Left cardiac atrium (tissue), 4 donors: ENCODE results near the gene GNB5. TPM values are rescaled to one million over a fixed set of nuclear protein-coding genes. Genes with fewer than 3 reads are reported as not detected.
A peak's percentile ranks its signal among the peaks of the same experiment; 100 is the strongest.
"Not testable (repeated sequence)": the region's sequence is repeated elsewhere in the genome, so short reads cannot be mapped to it uniquely, and the experiment has no call there.

ENCODE experiments used
- ATAC-seq, 2 donors: fragments of 200-7000 bp; cut with Tn5 transposase; one replicate each; pipeline ENCODE4 v1.9.1; 2020; ENCODE audit warnings: mild to moderate bottlenecking in 2 of 2, moderate library complexity in 2 of 2
- DNase-seq: peaks from one replicate; pipeline ENCODE4 v3.0.0-alpha.2; 2020
- intact Hi-C, 2 donors: fragments of 100-400 bp; cut with DNase I; formaldehyde crosslinking; loops; one replicate each; pipeline versions ENCODE4 v1.14.1 to v1.15.1; 2022 to 2023
- total RNA-seq, 2 donors: library from RNA; stranded (reverse); fragmentation: NEBNext Ultra II Directional; extraction: Animal tissue kit (Norgen Biotek cat#: 25700); gene quantifications; one replicate each; pipeline ENCODE4 v1.2.1, GENCODE V29; 2021
- donor health status: DM: no; HTN: yes; CAD: no.
- donor health status: DM: no; HTN: yes; CAD: no; lungs with severe emphysema.
- donor health status: DM: yes; HTN: yes; CAD: no.
- donor health status: Dilated cardiomyopathy.

GNB5 gene
- total RNA-seq, 2 donors from 2014 or later: 36.3 to 63.4 TPM

DNA sequence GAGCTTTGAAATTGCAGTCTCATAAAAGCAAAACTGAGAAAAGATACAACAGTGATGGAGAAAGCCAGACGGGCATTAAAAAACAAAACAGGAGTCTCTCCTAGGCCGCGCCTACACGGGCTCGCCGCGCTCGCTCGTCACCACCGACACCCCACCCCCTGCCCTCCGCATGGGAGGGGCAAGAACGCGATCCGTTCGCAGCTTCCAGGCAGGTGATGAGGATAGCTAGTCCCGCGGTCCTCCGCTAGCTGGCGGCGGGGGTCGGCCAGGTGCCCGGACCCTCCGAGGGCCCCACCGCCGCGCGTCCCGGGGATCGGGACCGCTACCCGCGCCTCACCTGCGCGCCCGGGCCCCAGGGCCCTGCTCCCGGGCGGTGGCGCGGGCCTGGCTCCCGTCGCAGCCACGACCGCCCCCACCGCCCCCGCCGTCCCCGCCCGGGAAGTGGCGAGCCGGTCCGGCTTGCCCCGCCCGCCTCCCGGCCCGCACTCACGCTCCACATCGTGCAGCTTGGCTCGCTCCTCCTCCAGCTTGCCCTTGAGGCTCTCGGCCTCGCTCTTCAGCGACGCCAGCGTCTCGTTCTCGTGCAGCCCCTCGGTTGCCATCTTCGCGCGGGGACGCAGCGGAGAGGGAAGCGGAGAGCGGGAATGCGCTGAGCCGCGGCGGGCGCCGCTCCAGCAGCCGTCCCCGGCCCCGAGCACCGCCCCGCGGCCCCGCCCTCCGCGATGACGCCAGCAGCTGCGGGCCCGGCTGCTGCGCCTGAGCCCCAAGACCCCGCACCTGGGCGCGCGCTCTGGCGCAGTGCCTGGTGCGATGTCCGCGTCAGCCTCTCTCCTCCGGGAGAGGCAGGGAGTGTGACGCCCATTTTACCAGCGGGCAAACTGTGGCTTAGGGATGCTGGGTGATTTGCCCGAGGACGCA lies 11.7 kb downstream of the GNB5 start:
- ATAC-seq (peak; percentile 91 to 94), DNase-seq (peak; percentile 85)
- intact Hi-C loops: no loop called here

DNA sequence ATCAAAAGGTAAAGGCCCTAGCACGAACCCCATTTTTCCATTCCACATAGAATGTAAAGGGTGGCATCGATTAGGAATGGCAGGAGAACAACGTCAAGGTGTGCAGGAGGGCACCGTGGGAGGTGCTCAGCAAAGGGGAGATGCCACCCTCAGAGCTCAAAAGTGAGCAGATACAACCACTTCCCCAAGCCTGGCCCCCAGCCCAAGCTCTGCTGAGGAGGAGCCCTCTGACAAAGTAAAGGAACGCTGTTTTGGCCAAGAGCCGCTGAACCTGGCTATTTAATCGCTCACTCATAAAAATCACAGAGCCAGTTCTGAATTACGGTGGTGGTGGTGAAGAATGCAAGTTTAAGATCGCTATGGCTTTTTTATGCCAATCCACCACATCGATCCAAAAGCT lies 12.4 kb downstream of the GNB5 start:
- intact Hi-C loops: no loop called here
- DNase-seq (no peak), ATAC-seq (no peak)

DNA sequence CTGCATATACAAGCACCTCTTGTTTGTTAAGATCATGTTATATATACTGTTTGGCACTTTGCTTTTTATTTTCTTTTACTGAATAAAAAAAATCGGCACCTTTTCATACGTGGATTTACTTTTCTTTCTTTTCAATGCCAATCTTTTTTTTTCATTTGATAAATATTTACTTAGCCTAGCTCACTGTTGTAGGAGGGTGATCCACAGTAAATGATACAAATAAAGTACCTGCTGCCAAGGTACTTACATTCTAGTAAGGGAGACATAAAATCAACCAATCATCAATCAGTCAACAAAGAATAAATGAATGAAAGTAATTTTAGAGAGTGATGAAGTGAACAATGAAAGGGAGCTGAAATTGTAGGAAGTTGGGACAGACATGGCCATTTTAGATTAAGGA lies 18.3 kb downstream of the GNB5 start:
- ATAC-seq (no peak), DNase-seq (no peak)
- intact Hi-C loops: no loop called here

DNA sequence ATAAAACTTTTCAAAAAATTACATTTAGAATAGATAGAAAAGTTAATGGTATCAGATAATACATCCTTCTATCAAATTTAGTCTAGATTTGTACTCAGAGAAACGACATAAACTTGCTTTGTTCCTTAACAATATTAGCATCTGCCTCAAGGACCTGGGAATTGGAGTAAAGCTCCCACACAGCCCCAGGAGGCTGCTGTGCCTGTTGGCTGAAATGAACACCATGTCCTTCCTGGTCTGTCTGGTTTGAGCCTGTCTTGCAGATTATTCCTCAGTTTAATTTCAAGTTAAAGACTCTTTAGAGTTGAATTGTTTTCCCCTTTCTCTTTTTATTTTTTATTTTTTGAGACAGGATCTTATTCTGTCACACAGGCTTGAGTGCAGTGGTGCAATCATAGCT lies 19.4 kb downstream of the GNB5 start:
- intact Hi-C loops: no loop called here
- DNase-seq: no peak
- peak in 1 of 2 donors; percentile 32 for ATAC-seq

DNA sequence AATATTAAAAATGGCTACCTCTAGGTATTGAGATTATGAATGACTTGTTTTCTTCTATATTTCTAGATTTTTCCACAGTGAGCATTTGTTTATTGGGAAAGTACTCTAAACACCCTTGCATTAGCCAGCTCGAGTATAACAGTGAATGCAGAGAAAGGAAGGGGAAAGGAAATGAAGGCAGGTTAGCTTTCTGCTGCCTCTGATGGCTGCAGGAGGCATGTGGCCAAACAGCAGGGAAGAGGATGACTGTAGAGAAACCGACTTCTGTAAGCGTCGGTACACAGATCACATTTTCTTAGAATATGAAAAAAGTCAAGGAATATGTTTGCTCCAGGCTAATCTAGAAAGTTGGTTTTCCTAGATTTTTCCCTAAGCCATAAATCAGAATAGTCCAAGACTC lies 19.8 kb downstream of the GNB5 start:
- peak in 1 of 2 donors; percentile 43 for ATAC-seq
- intact Hi-C loops: no loop called here
- no peak for DNase-seq

DNA sequence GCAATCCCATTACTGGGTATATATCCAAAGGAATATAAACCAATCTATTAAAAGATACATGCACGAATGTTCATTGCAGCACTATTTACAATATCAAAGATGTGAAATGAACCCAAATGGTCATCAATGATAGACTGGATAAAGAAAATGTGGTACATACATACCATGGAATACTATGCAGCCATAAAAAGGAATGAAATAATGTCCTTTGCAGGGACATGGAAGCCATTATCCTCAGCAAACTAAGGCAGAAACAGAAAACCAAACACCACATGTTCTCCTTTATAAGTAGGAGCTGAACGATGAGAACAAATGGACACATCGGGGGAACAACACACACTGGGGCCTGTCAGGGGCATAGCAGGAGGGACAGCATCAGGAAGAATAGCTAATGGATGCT lies 21.0 kb downstream of the GNB5 start:
- intact Hi-C loops, ATAC-seq, DNase-seq: not testable (repeated sequence)

DNA sequence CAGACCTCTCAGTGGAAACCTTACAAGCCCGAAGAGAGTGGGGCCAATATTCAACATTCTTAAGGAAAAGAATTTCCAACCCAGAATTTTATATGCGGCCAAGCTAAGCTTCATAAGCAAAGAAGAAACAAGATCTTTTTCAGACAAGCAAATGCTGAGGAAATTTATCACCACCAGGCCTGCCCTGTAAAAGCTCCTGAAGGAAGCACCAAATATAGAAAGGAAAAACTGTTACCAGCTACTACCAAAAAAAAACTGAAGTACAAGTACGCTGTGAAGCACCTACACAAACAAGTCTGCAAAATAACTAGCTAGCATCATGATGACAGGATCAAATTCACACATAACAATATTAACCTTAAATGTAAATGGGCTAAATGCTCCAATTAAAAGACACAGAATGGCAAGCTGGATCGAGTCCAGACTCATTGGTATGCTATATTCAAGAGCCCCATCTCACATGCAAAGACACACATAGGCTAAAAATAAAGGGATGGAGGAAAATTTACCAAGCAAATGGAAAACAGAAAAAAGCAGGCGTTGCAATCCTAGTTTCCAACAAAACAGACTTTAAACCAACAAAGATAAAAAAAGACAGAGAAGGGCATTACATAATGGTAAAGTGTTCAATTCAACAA lies 25.6 kb downstream of the GNB5 start:
- DNase-seq, ATAC-seq, intact Hi-C loops: not testable (repeated sequence)

DNA sequence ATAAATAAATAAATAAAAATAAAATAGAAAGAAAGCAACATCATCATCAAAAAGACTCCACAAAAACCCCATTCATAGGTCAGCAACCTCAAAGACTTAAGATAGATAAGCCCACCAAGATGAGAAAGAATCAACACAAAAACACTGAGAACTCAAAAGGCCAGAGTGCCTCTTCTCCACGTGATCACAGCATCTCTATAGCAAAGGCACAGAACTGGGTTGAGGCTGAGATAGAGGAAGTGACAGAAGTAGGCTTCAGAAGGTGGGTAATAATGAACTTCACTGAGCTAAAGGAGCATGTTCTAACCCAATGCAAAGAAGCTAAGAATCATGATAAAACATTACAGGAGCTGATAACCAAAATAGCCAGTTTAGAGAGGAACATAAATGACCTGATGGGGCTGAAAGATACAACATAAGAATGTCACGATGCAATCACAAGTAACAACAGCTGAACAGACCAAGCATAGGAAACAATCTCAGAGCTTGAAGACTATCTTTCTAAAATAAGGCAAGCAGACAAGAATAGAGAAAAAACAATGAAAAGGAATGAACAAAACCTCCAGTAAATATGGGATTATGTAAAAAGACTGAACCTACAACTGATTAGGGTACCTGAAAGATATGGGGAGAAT lies 26.4 kb downstream of the GNB5 start:
- DNase-seq: no peak
- no peak for ATAC-seq
- intact Hi-C loops: no loop called here

DNA sequence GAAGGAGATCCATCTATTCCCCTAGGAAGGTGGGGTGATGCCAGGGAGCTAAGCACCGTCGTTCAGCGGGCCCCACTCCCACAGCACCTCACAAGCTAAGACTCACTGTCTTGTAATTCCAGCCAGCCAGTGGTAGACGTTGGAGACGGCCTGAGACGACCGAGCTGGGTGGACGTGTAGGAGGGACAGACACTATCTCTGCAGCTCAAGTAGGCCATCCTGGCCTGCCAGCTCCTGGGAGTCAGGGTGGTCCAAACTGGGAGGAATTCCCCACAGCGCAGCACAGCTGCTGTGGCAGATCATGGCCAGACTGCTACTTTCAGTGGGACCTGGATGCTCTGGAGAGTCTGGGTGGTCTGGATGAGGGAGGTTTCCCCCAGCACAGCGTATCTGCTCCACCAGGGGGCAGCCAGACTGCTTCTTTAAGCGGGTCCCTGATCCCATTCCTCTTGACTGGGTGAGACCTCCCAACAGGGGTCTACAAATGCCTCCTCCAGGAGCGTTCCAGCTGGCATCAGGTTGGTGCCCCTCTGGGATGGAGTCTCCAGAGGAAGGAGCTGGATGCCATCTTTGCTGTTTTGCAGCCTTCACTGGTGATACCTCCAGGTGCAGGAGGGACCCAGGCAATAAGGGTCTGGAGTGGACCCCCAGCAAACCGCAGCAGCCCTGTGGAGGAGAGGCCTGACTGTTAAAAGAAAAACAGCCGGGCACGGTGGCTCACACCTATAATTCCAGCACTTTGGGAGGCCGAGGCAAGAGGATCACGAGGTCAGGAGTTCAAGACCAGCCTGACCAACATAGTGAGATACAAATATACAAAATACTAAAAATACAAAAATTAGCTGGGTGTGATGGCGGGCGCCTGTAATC lies 27.6 kb downstream of the GNB5 start:
- DNase-seq (no peak), ATAC-seq (no peak)
- intact Hi-C loops: no loop called here

DNA sequence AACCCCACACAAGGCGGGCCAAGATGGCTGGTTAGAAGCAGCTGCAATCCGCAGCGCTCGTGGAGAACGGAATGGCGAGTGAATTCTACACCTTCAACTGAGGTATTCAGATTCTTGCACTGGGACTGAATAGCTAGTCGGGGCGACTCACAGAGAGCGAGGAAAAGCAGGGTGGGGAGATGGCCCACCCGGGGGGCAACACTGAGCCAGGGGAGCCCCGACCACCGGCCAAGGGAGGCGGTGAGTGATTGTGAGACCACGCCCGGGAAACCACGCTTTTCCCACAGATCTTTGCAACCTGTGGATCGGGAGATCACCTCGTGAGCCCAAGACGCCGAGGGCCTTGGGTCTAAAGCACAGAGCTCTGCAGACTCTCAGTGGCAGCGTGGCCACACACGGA lies 28.3 kb downstream of the GNB5 start:
- ATAC-seq (no peak), DNase-seq (no peak)
- intact Hi-C loops: no loop called here

DNA sequence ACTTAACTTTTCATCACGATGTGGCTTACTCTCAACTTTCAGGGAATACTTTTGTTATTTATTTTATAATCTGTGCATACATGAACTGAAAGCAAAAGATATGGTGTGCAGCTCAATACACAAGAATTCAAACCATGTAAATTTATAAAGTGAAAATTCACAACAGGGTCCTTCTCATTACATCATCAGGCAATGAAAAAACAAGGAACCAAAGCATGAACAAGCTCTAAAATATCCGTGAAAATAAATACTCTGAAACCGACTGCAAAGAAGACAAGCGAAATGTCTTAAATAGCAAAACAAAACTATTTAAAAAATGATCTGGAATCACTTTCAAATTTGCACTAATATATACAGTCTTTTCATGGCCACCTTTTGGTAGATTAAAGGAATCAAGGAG lies 28.9 kb downstream of the GNB5 start:
- intact Hi-C loops: no loop called here
- DNase-seq: no peak
- no peak for ATAC-seq

DNA sequence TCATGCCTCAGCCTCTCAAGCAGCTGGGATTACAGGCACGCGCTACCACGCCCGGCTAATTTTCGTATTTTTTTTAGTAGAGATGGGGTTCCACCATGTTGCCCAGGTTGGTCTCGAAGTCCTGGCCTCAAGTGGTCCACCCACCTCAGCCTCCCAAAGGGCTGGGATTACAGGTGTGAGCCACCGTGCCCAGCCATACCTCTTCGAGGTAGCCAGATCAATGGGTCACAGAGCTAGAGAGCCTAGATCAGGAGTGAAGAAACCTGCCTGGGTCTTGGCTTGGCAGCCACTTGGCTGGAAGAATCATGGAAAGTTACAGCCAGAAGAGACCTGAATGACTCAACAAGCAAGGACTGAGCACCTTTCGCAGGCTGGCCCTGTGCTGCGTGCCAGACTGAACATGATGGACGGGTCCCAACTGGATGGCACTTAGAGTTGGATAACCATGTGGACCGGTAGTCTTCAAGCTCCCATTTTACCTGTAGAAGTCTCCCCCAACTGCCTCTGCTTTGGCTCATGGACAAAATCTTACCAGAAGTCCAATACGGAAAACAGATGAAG lies 29.7 kb downstream of the GNB5 start:
- intact Hi-C loops: no loop called here
- no peak for ATAC-seq

DNA sequence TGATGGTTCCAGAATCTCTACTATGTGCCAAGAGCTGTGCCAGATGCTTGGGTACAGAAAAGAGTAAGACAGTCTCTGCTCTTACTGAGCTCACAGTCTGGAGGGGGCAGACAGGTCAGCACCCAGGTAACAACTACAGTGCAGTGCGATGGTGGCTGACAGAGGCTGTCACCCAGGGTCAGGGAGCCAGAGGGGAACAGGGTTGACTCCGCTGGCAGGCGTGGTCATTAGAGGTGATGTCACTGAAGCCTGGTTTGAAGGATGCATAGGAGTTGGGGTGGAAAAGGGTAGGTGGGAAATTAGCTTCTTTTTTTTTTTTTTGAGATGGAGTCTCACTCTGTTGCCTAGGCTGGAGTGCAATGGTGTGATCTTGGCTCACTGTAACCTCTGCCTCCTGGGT lies 31.5 kb downstream of the GNB5 start:
- intact Hi-C loops: no loop called here
- ATAC-seq (no peak), DNase-seq (no peak)

More for the DNA sequence above, 29.7 kb downstream of the GNB5 start:
- DNase-seq: no peak

DNA sequence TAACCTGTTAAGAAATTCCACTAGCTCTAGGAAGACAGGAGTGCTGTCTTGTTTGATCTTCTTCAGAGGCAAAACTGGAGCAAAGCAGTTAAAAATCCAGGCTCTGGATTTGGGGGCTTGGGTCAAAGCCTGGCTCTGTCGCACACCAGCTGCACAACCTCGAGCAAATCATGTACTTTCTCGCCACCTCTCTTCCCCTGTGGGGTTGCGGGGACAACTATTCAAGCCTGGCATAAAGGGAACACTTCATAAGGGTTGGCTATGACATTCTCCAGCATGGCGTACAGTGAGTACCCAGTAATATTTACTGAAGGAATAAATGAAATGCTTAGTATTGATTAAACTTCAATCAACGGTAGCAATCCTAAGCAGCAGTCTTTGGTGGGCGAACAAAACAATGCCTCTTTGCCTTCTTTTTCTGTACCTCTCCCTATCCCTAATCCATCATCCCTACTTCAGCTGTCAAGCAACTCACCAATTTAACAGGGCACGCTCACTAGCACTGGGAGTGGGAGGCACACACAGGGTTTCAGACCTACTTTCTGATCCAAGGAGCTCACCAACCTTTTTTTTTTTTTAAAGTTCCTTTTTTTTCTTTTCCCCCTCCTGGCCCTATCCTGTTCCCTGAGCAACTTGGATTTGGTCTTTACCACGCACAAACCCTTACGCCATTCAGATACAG lies 33.0 kb downstream of the GNB5 start:
- ATAC-seq (no peak), DNase-seq (no peak)
- intact Hi-C loops: no loop called here

DNA sequence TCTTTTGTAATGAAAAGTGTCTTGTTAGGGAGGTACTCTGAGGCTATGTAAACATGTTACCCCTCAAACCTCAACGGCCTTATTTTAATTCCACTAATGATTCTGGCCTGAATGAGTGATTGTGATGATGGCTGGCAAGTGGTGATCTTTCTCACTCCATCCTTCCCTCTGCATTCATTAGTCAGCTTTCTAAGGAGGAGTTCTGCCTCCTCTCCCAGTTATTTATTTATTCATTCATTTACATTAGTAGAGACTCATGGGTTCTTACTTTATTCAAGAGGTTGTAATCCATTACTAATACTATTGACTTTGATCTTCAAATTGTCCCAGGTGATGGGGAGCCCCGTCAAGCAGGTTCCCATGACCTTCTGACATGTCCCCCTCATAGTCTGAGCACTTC lies 35.3 kb downstream of the GNB5 start:
- intact Hi-C loops: no loop called here
- DNase-seq (no peak), ATAC-seq (no peak)

DNA sequence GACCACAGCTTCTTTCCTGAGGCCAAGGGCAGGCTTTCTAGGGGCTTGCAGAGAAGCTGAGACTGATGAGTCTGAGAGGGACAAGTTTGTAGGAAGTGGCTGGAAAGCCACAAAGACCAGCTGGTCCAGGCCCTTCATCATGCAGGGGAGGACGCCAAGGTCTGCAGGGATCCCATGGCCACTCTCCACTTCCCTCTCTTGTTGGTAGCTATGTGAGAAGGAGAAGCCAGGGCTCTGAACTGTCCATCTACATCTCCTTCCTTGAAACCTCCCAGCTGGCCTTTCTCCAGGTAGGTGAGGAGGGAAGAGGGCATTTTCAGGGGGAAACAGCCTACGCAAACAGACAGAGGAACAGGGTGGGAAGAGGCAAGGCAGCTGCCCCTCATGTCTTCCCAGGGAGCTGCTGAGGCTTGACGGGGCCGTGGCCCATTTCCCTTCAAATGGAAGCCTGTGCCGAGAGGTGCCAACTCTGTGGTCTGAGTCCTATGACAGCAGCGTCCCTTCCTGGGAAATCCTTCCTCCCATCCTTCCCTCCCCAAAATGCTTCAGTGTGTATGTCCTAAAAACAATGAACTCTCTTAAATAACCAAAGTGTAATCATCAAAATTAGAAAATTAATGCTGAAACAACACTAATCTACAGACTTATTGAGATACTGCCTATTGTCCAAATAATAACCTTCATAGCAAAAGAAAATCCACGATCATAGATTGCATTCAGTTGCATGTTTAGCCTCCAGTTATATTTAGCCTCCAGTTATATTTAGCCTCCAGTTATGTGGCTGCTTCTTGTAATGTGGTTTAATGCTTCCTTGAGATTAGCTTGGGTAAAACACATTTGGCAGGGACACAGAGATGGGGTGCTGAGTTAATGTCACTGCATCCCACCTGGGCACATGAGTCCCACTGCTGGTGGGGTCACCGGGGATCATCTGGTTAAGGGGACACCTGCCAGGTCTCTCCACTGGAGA lies 36.0 kb downstream of the GNB5 start:
- ATAC-seq: no peak

More for the DNA sequence above, 36.0 kb downstream of the GNB5 start:
- intact Hi-C loops: no loop called here
- no peak for DNase-seq
